SKM-1 treated with dmso at 0.1 percent for 144 hours (cell line): ENCODE results near the gene COL25A1.
"Not testable (repeated sequence)": the region's sequence is repeated elsewhere in the genome, so short reads cannot be mapped to it uniquely, and the experiment has no call there.

Source experiments
- DNase-seq: peaks from one replicate; lab custom pipeline; 2025; ENCODE audit not compliant: unreplicated experiment; lab: John Stamatoyannopoulos, UW

COL25A1 gene

DNA sequence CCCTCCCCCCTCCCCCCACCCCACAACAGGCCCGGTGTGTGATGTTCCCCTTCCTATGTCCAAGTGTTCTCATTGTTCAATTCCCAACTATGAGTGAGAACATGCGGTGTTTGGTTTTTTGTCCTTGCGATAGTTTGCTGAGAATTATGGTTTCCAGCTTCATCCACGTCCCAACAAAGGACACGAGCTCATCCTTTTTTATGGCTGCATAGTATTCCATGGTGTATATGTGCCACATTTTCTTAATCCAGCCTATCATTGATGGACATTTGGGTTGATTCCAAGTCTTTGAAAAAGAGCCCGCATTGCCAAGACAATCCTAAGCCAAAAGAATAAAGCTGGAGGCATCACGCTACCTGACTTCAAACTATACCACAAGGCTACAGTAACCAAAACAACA lies 231.8 kb downstream of the COL25A1 start:
- not testable (repeated sequence) for DNase-seq

GRCh38 chr4:109067508-109068235 lies 234.8 kb downstream of the COL25A1 start:
- no peak for DNase-seq

DNA sequence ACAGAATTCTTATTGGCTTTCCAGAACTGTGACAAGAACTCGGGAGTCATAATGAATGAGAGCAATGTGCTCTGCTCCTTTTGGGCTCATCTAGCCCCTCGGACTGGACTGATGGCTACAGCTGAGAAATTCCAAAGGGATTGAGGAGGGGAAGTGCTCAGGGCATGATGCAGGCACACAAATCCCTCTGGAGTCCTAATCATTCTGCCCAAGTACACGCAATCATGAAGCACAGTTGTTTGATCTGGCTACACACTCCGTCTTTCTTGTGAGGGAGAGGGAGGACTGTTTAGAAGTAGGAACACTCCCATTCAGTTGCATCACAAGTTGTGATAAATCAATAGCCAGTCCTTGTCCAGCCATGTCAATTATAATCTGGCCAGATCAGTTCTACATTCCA lies 237.5 kb downstream of the COL25A1 start:
- no peak for DNase-seq

DNA sequence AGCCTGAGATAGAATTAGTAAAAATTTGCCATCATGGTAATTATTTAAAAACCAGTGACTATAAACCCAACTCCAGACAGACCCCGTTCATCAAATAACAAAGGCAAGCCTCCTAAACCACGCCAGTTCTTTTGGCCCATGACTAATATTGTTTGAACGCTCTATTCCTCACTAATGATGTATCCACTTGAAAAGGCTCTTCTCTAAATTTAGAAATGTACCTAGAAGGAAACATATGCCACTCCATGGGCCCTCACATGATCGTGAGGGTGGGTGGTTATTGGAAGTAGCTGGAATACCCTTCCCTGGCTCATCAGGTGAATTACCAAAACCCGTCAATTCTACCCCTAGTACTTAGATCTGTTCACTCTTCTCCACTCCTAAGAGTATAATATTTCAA lies 249.2 kb downstream of the COL25A1 start:
- no peak for DNase-seq

DNA sequence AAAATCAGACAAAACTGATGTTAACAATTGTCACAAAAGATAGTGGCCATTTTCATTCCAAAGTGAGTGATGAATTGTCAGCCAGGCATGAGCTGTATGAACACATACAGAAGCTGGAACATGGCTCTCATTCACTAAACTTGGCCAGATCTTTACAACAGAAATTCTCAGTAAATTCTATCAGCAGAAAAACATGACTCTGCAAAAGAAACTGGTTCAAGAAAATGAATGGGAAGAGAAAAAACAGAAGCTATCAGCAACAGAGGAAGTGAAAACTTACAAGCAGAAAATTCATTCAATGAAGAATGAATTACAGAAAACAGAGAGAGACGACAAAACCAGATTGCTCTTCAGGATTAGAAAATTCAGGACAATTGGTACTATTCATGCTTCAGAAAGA lies 249.6 kb downstream of the COL25A1 start:
- no peak for DNase-seq

DNA sequence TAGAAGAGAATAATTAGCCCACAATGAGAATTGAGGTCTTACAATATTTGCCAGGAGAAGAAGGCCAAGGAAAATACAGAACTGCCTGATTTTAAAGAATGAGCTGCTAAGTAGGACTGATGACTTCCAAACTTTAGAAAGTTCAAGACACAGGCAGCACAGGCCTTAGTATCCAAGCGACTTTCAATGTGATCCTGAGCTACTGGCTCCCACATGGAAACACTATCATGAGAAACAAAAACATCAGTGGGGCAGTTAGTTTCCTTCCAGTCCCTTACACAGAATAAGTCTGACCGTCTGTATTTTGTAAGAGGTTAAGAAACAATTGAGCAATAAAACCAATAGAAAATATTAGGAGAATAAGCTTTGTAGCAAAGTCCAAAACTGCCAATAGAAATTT lies 251.4 kb downstream of the COL25A1 start:
- DNase-seq, result no peak

- no peak for DNase-seq
Observed at GRCh38 chr4:109049926-109050325, 252.5 kb downstream of the COL25A1 start.

- DNase-seq, result no peak
Observed at GRCh38 chr4:109046471-109047201, 255.8 kb downstream of the COL25A1 start.

GRCh38 chr4:109044431-109044830 lies 258.0 kb downstream of the COL25A1 start:
- no peak for DNase-seq

DNA sequence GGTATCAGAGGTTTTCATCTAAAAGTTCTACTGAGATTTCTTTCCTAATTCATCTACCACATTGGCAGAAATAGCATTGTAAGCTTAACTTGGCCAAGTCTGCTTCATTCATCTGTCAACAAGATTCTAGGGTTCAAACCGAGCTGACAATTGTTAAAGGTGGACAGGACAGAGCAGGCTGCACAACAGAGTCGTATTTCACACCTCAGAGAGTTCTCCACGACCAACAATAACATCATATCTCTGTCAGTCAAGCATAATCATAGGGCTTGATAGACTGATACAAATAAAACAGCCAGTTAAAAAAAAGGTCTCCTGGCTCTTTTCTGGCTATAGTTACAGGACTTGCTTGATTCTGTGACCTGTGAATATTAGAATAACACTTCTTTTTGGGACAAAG lies 259.2 kb downstream of the COL25A1 start:
- DNase-seq, result no peak

GRCh38 chr4:109041463-109042360 lies 260.7 kb downstream of the COL25A1 start:
- DNase-seq, result no peak

GRCh38 chr4:109040441-109040840 lies 262.0 kb downstream of the COL25A1 start:
- DNase-seq, result no peak

DNA sequence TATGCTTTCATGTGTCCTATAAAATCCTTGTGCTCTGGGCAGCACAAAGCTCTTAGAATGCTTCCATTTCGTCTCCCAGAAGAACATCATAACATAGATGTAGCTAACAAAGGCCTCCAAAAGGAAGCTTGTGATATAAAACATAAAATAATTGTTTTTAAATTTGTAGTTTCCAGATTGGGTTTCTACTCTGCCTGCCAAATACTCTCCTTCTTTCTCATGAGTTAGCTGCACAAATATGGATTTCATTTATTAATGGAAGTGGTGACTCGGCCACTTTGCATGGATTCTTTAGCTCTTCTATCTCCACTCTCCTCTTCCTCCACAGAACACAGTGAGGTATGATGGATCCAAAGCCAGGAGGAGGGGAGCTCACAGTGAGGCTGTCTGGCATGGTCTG lies 265.4 kb downstream of the COL25A1 start:
- no peak for DNase-seq

- no peak for DNase-seq
Observed at GRCh38 chr4:109033993-109034392, 268.5 kb downstream of the COL25A1 start.

- DNase-seq, result no peak
Observed at GRCh38 chr4:109032671-109033070, 269.8 kb downstream of the COL25A1 start.

DNA sequence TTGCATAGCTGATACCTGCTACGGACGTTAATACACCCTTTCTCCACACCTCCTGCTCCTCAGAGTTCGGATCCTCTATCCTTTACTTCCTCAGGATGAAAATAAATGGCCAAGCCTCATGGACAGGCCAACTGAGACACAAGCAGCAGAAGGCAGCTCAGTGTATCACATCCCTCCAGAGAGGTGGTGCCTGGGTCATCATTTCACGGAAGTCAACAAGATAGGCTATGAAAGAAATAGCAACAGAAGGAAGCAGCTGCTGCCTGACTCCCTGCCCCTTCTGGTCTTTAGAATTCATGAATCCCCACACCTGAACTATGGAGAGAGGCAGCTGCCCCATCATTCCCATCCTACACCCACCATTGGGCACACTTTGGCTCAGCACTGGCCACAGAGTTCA lies 272.5 kb downstream of the COL25A1 start:
- no peak for DNase-seq

- no peak for DNase-seq
Observed at GRCh38 chr4:109027016-109027500, 275.4 kb downstream of the COL25A1 start.

DNA sequence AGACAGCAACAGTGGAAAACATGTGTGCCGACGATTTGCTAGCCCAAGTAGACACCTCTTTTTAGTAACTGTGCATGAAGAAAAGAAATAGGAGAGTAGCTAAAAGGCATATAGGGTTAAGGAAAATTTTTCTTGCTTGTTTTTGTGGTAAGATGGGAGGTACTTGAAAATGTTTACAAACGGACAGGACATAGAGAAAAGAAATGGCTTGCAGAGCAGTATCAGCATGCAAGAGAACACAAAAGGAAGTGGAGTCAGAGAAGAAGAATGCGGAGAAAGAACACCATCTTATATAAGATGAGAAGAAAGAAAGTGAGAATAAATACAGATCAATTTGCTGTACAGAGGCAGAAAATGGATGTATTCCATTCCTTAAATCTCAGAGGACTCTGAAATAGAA lies 275.9 kb downstream of the COL25A1 start:
- DNase-seq, result no peak

DNA sequence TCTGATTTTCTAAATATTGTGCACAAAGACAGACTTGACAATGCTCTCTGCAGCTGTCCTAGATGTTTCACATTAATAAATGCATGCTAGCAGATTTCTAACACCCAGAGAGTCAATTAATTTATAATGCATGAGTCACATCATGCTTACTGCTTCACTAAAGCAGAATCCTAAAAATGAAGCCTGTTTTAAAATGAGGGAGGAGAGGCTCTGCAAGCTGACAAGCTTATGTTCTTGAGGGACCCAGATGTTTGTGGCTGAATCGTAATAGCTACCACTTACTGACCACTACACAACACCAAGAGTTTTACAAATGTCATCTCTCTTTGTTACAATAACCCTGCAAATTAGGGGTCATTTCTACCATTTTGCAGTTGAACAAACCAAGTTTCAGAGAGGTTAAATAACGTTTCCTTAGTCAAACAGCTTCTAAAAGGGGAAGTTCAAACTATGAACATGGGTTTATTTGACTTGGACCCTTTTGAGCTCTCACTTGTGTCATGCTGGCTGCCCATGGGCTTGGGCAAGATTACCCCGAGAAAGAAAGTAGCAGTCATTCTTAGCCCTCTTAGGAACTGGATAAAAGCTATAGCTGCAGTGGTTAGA lies 276.9 kb downstream of the COL25A1 start:
- DNase-seq, result no peak

GRCh38 chr4:109022961-109023360 lies 279.5 kb downstream of the COL25A1 start:
- no peak for DNase-seq

GRCh38 chr4:109021630-109022029 lies 280.8 kb downstream of the COL25A1 start:
- DNase-seq, result not testable (repeated sequence)
